GM21515 (cell line): Measurements from ENCODE around the gene IL15.
"Not testable (repeated sequence)": the region's sequence is repeated elsewhere in the genome, so short reads cannot be mapped to it uniquely, and the experiment has no call there.

Experiments used
- ATAC-seq: cut with Tn5 transposase; IDR thresholded peaks from one replicate; pipeline ENCODE4 v1.9.1; 2021; ENCODE audit not compliant: unreplicated experiment

IL15 gene

GRCh38 chr4:141702472-141703182 lies 66.2 kb downstream of the IL15 start:
- no peak for ATAC-seq

GRCh38 chr4:141703497-141703896 lies 67.1 kb downstream of the IL15 start:
- ATAC-seq, result no peak

- peak; percentile 57 for ATAC-seq
These were observed 68.8 kb downstream of the IL15 start for GRCh38 chr4:141705048-141705746.

- ATAC-seq, result peak; percentile 70
These were observed 69.5 kb downstream of the IL15 start for GRCh38 chr4:141705747-141706377.

GRCh38 chr4:141706445-141706844 lies 70.1 kb downstream of the IL15 start:
- ATAC-seq, result peak; percentile 4

GRCh38 chr4:141711211-141711610 lies 74.8 kb downstream of the IL15 start:
- ATAC-seq, result no peak

- no peak for ATAC-seq
These were observed 76.8 kb downstream of the IL15 start for GRCh38 chr4:141713185-141713584.

- no peak for ATAC-seq
These were observed 77.5 kb downstream of the IL15 start for GRCh38 chr4:141713771-141714445.

GRCh38 chr4:141719585-141719984 lies 83.2 kb downstream of the IL15 start:
- no peak for ATAC-seq

GRCh38 chr4:141721174-141721573 lies 84.8 kb downstream of the IL15 start:
- no peak for ATAC-seq

GRCh38 chr4:141724646-141725045 lies 88.3 kb downstream of the IL15 start:
- ATAC-seq, result no peak

- no peak for ATAC-seq
These were observed 91.0 kb downstream of the IL15 start for GRCh38 chr4:141727420-141727819.

GRCh38 chr4:141730805-141731204 lies 94.4 kb downstream of the IL15 start:
- no peak for ATAC-seq

GRCh38 chr4:141731481-141731880 lies 95.1 kb downstream of the IL15 start:
- no peak for ATAC-seq

- ATAC-seq, result no peak
These were observed 103.3 kb downstream of the IL15 start for GRCh38 chr4:141739636-141740035.

GRCh38 chr4:141746026-141746425 lies 109.6 kb downstream of the IL15 start:
- ATAC-seq, result no peak

GRCh38 chr4:141751806-141752205 lies 115.4 kb downstream of the IL15 start:
- ATAC-seq, result not testable (repeated sequence)

GRCh38 chr4:141757287-141757686 lies 120.9 kb downstream of the IL15 start:
- ATAC-seq, result no peak

- ATAC-seq, result no peak
These were observed 123.5 kb downstream of the IL15 start for GRCh38 chr4:141759796-141760425.

GRCh38 chr4:141761926-141762325 lies 125.5 kb downstream of the IL15 start:
- no peak for ATAC-seq

- no peak for ATAC-seq
These were observed 127.0 kb downstream of the IL15 start for GRCh38 chr4:141763374-141763773.
